NCI-H510A (cell line): Measurements from ENCODE around the gene ZDHHC11.
A peak's percentile ranks its signal among the peaks of the same experiment; 100 is the strongest.

Source experiments
- DNase-seq: peaks from one replicate; lab custom pipeline; 2025; lab: John Stamatoyannopoulos, UW

The ZDHHC11 gene, protein sequence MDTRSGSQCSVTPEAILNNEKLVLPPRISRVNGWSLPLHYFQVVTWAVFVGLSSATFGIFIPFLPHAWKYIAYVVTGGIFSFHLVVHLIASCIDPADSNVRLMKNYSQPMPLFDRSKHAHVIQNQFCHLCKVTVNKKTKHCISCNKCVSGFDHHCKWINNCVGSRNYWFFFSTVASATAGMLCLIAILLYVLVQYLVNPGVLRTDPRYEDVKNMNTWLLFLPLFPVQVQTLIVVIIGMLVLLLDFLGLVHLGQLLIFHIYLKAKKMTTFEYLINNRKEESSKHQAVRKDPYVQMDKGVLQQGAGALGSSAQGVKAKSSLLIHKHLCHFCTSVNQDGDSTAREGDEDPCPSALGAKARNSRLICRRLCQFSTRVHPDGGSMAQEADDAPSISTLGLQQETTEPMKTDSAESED

DNA sequence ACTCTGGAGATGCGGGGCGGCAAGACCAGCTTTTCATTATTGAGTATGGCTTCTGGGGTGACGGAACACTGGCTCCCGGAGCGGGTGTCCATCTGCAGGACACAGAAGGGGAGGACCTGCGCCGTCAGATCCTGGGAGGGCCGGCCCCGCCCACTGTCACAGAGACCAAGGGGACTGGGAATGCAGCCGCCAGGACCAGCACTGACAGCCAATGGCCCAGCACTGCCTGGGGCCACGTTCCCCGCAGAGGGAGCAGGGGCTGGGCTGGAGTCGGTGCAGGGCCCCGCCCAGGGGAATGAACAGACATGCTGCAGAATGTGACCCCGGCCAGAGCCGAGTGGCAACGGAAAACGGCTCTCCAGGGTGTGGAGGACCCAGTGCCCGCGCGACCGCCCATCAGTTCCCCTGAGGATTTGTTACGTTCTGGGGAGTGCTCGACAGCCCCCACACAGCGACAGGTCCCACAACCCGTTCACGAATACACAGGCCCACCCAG, at the start of gene ZDHHC11:
ZDHHC11 (minus strand) TSS at position 476 of the 496 bp plus-strand sequence; CDS start at position 92, 384 bp downstream.
- DNase-seq, result no peak

DNA sequence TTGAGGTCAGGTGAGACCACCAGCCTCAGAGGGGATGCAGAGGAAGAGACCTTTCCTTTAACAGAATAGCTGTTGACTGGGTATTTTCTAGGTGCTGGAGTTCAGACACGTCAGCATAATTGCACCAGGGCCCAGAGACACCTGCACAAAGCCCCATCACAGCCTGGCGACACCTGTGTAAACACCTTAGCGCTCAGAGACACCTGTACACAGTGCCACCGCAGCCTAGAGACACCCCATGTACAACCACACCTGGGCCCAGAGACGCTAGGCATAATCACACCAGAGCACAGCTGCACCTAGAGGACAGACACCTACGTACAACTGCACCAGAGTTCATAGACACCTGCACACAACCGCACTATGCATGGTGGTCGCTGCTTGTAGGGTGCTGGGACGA, 42.9 kb upstream of the ZDHHC11 start:
- peak; percentile 90 for DNase-seq

DNA sequence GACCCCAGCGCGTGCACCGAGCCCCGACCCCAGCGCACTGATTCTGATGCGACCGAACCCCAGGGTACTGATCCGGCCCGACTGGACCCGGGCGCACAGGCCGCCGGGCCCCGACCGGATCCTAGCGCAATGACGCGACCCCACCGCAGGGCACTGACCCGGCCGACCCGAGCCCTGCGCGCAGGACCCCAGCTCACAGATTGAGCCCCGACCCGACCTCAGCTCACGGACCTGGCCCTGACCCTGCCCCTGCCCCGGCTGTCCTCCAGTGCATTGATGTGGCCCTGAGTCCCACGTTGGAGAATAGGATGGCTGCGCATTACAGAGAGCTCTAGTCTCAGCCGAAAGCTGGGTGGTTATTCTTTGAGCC, 42.3 kb upstream of the ZDHHC11 start:
- no peak for DNase-seq

GRCh38 chr5:892394-893136, 41.8 kb upstream of the ZDHHC11 start, which contains the start of the genes BRD9 and TRIP13:
TSS of gene BRD9 (minus strand) at chr5:892801. CDS start at chr5:892657, 144 bp downstream.
TSS of gene TRIP13 (plus strand) at chr5:892884. CDS start at chr5:892999, 115 bp downstream.
- DNase-seq, result peak; percentile 97

- DNase-seq, result no peak
Measured at GRCh38 chr5:891837-892393, 41.1 kb upstream of the ZDHHC11 start.

- DNase-seq, result no peak
Measured at GRCh38 chr5:891117-891836, 40.5 kb upstream of the ZDHHC11 start.

GRCh38 chr5:889075-889710, 38.4 kb upstream of the ZDHHC11 start:
- DNase-seq, result no peak

DNA sequence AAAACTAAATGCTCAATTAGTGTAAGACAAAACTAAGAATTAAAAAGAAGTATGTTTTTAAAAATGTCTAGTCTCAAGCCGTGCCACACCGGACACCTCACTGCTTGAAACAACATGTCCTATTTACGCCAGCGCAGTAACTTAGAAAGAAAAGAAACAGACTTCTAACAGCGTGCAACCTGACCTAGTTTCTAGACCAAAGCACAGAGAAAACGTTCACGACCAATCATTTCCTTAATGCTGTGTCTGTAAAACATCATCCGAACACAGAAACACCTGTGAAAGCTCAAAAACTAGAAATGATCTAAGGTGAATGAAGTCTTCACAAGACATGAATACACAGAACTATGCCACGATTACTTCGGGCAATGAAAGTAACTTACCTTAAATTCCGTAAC, 37.9 kb upstream of the ZDHHC11 start:
- no peak for DNase-seq

- no peak for DNase-seq
Measured at GRCh38 chr5:887947-888637, 37.3 kb upstream of the ZDHHC11 start.

DNA sequence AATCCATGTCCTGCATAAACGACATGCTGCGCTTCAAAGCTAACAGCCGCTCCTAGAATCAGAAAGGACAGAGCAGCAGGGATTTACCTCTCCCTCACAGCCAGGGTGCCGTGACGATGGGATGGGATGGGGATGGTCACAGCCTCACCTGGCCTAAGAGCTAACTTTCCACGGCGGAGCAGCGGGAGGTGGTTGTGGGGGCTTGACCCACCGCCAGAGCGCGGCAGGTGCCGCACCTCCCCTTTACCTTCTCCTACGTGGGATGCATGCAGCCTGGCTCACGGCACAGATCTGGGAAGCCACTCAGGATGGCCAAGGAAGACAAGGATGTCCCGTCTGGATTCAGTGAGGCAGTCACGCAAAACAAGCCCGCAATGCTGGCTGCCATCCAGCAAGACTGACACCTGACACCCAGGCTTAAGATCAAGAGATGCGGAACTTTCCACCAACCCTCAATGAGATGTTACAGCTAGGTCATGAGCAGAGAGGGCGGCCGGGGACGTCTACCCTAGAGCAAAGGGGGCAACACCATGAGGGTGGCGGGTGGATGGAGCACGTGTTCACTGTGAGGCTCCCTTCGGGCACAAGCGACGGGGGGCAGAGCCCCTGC, 36.0 kb upstream of the ZDHHC11 start:
- DNase-seq, result no peak

DNA sequence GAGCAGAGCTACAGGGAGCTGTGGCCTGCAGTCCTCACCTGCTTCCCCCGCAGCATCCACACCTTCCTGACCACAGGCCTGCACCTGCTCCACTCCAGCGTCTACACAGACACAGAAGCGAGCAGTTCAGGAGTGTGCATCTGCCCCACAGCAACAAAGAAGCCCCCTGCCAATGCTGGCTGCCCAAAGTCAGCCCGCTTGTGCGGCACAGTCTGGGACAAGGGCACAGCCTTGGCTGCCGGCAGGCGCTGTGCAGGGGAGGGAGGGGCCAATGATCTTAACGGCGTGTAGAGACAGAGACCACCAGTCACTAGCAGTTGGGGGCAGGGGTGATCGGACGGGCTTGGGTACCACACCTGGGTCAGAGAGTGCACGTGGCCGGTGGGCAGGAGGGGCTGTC, 35.2 kb upstream of the ZDHHC11 start:
- DNase-seq, result no peak

GRCh38 chr5:885529-885928, 34.7 kb upstream of the ZDHHC11 start:
- no peak for DNase-seq

- no peak for DNase-seq
Measured at GRCh38 chr5:885127-885442, 34.3 kb upstream of the ZDHHC11 start.

DNA sequence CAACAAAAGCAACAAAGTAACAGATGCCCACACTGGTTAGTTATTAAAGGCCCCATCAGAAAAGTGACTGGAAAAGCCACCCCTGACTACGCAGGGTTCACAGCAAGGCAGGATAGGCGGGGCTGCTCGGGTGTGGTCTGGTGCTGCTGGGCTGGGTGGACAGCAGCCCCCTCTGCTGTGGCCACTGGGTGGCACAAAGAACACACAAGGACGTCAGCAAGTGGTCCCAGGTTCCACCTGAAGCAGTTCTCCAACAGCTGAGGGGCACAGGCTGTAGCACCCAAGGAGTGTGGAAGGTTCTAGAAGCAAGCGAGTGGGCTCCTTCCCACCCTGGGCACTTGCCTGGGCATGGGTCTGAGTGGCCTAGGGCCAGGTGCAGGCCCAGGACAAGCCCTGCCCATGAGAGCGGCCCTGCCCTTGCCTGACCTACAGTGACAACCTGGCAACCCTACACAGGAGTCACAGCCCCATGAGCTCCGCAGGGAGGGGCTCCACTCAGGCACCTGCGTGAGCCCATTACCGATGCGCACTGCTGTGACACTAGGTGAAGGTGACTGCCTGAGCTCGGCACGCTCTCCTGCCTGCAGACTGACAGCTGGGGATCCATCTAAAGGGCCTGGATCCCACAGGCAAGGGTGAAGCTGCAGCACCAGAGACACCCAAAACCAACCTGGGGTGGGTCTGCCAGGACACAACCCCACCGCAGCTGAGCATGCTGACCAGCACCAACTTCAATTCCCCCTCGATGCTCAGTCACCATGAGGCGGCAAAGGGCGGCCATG, 33.8 kb upstream of the ZDHHC11 start:
- no peak for DNase-seq

GRCh38 chr5:883475-884181, 32.8 kb upstream of the ZDHHC11 start:
- no peak for DNase-seq

- no peak for DNase-seq
Measured at GRCh38 chr5:882253-883183, 31.7 kb upstream of the ZDHHC11 start.

GRCh38 chr5:881551-881935, 30.8 kb upstream of the ZDHHC11 start:
- DNase-seq, result no peak
